Stimulated activated CD8-positive, alpha-beta memory T cell treated with anti-CD3 and anti-CD28 coated beads, Interleukin-4, amount 100 ng/mL, for 24 hours (primary cell): ENCODE data around the gene PDE3A.

Experiments used
- DNase-seq: peaks from one replicate; pipeline ENCODE4 v3.0.0-alpha.2; 2020; ENCODE audit warnings: low read depth

The PDE3A gene

DNA sequence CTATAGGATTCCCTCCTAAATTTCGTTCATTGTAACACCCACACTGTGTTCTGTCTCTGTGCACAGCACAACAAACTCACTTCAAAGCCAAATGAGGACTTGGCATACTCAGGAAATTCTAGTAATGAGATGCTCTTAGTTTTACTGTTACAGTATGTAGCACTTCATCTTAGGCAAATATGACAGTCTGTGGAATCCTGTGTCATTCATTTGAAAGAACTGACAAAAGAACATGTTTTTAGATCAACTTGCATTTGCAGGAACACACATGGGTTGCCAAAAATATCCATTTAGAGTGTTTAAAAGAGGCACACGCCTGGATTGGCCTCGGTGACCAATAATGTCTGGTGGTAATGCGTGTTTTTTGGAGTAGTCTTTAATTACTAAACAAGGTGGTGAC is 56.5 kb downstream of the PDE3A start:
- DNase-seq, result no peak

DNA sequence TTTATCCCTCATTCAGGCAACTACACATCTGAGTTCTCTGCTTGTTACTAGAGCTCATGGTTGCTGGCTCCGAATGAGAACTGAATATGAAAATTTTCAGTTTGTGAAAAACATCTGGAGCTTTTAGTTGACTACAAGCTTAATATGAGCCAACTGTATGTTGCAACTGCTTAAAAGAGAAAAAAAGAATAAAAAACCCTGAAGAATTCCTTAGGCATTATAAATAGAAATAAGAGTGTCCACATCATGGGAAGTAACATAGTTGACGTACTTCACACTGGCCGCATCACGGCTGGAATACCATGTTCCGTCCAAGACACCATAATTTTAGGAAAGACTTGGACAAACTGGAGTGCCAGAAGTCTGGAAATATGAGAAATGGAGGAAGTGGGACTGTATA is 57.9 kb downstream of the PDE3A start:
- no peak for DNase-seq

DNA sequence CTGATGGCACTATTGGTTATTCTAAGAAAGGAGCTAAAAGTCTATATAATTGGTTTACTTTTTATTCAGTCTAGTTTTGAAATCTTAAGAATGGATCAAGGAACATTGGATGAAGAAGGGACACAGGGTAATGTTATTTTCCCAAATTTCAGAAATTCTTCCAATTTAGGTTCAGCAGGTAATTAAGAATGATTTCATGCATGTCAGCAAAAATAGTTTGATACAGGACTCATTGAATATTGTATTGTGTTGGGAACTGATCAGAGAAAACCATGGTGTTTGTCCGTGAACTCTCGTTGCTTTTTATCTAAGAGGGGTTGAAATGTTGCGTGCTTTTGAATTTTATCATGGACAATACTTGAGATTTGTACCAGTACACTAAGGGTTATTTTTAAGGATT is 58.6 kb downstream of the PDE3A start:
- DNase-seq, result no peak

DNA sequence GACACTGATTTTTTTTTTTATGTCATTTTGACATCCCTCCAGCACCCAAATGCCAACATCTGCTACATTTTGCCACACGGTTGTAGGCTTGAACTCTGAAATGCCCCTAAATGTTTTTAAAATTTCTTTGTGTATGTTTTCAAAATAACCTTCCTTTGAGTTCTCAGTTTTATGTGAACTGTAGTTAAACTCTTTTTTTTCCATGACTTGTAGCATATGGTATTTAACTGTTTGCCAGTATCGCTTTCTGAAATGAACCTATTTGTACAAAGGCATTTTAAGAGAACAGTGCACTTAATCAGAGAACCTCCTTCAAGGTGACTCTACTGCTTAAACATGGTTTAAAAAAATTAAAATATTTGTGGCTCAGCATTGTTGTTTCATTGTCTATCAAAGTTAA is 61.5 kb downstream of the PDE3A start:
- DNase-seq, result no peak

DNA sequence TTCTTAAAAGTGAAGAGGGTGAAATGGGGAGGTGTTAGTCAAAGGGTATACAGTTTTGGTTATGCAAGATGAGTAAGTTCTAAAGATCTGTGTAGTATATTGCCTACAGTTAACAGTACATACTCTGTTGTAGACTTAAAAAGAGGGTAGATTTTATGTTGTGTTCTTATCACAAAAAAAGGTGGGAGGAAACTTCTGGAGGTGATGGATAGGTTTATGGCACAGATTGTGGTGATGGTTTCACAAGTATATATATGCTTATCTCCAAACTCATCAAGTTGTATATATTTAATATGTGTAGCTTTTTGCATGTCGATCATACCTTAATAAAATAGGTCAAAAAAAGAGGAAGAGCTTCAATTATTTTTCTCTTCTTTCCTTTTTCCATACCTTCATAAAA is 64.0 kb downstream of the PDE3A start:
- no peak for DNase-seq

DNA sequence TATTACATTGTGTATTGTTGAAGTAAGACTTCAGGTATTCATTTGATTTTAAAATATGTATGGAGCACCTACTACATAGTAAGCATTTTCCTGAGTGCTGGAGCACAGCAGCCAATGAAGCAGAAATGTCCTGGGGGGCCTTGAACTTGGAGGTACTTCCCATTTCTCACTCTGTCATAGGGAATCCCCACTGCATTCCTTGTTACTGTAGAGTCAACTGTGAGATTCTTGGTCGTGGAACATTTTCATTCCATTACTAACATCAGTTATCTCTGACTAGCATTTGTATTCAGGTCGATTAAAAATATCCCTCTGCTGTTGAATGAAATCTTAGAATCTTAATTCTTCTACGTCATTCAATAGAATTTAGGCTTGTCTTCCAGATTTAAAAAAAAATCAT is 66.7 kb downstream of the PDE3A start:
- no peak for DNase-seq

DNA sequence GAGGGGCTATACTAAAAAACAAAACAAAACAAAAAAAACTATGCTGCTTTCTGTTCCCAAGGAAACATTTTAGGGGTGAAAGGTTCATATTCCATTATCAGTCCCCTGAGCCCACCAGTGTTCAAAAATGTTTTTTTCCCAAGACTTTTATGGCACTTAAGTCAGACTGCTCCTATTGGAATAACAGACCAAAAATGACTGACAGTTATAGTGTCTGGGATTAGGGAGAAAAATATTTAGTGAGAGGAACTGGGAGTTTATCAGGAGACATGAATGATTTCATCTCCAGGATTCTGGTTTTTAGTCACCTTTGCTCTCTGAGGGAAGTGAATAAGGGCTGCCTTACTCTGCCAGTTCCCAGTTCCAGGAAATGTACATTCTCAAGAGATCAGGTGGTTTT is 68.0 kb downstream of the PDE3A start:
- no peak for DNase-seq

DNA sequence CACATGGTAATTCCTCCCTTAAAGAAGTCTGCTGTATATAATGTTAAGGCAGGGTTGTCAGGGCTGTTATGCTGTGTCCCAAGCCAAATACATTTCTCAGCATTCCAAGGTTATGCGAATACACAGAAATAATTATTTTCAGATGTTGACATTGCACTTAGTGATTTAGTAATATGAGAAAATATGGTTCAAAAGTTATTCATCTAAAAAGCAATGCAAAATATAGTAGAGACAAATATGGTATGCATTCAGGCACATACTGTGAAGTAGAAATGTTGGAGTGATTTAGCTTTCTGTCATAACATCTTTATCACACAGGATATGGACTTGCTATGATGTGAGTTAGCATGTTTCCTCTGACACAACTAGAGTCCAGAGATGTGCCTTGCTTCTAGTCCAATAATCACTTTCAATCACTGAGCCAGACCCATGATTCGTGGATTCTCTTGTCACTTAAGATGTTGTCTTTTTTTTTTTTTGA is 70.0 kb downstream of the PDE3A start:
- DNase-seq, result no peak

DNA sequence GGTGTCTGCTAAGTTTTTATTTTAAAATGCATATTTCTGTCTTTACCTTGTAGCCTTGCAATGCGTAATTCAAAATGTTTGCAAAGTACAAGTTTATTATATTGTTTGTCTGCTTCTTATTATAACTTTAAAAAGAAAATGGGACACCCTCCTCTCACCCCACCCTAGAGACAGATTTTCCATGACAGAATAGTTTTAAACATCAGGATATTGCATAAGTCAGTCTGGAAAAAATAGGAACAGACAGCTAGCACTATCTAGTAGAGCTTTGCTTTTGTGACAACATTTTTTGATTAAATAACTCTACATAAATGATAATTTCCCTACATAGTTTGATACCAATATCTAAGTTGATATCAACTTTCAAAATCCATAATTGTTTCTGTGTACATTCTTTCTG is 71.3 kb downstream of the PDE3A start:
- DNase-seq, result no peak

DNA sequence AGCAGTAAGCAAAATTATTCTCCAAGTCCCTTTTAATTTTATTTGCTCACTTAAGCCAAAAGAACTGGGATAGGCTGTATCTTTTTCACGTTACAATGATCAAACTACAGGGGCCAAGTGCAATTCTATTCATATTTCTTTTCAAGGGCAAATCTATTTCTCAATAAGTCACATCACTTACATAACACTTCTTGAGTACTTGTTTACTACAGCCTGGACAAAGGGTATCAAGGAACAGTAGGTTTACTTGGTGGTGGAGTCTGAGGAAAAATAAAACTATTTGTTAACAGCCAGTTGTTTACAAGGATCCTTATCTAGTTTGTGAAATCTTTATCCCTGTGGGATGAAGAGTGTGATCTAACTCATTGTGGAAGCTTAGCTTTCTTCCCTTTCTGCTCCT is 72.1 kb downstream of the PDE3A start:
- no peak for DNase-seq

DNA sequence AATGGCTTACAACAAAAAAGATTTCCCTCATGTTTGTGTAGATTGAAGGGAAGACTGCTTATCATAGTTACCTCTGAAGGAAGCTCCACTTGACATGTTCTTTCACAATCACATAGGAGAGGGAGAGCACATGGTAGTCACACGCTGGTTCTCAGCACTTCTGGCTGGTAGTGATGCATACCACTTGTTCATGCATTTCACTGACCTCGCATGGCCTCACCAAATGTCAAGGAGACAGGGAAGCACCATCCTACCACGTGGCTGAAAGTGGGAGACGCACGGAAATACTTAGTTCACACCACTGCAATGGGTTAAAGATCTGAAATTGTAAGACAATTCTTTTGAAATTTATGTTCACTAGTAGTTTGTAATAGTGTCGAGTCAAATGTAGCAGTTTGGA is 74.0 kb downstream of the PDE3A start:
- DNase-seq, result no peak

DNA sequence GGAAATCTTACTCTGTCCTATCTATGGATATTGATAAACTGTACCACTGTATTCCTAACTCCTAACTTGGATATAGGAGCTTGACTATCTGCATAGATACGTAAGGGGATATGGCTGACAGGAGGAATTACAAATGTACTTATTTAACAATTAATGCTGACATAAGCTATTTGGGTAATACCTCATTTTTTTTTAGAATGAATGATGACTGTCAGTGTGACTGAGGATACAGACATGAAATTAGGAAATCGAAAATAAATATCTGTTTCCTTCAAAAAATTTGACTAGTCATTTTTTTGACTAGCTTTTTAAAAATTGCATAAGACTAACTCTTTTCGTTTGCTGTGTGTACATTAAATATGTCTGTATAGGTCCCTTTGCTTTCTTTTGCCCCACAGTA is 74.9 kb downstream of the PDE3A start:
- no peak for DNase-seq

DNA sequence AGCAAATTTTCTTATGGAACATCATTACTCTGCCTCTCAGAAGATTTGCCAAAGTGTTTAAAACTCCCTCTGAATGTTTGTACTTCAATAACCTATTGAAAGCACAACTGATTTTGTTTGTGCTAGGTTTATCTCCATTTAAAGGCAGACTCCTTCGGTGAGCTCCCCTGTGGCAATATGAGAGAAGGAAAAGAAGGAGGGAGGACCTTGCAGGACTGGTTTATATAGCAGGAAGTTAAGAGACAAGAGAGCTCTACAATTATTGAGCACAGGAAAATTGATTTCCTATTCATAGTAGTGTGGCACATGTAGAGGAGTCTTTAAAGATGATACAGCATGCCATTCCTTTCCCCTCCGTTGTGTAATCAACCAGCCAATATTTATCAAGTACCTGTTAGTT is 75.5 kb downstream of the PDE3A start:
- no peak for DNase-seq

DNA sequence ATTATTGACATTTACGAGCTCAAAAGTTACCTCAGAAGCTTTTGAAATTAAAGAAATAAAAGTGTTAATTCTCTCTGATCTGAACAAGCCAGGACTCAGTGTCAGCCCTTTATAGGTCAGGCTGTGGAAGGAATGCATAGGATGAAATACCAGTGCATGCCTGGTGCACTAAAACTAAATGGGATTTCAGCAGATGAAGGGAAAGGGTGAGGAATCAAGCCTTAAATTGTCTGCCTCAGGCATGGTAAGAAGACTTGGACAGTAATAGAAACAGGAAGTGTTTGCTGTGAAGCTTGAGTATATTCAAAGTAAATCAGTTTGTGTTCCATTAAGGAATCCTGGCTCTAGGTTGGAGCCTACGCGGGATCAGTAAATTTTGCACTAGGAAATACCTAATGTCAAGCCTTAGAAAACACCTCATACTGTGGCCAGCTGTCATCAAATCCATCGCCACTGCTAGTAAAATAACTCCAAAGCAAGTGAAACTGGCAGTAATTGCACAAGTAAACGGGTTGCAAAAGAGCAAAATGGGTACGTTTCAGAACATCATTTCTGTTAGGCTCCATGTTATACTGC is 76.3 kb downstream of the PDE3A start:
- no peak for DNase-seq

DNA sequence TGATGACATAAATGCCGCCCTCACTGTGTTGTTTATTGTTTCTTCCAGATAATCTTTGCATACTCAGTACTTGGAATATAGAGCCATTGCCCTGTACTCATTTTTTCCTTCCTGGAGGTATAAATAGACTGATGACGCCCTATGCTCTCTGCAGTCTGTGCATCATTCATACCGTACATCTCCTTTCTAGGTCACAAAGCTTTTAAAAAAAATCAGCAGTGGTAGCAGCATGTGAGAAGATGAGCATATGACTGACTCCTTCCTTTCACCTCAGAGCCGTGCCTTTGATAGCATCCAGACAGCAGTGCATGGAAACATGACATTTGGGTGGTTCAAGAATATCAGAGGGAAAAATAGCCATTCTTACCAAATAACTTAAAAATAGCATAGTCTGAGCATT is 77.3 kb downstream of the PDE3A start:
- DNase-seq, result no peak

DNA sequence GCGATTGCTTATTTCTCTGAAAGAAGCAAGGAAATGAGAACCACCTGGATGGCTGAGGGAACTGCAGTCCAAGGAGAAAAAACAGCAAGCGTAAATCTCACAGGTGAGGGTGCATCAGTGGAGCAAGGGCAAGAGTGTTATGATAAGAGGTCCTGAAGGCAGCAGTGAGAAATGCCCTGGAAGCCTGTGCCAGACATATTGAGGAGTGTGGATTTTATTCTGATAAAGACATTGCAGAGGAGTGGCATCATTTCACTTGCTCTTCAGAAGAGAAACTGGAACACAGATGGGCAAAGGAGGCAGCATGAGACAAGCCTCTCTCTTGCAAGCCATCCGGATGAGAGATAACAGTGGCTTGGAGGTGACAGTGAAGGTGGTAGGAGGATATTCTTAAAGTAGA is 78.5 kb downstream of the PDE3A start:
- no peak for DNase-seq

DNA sequence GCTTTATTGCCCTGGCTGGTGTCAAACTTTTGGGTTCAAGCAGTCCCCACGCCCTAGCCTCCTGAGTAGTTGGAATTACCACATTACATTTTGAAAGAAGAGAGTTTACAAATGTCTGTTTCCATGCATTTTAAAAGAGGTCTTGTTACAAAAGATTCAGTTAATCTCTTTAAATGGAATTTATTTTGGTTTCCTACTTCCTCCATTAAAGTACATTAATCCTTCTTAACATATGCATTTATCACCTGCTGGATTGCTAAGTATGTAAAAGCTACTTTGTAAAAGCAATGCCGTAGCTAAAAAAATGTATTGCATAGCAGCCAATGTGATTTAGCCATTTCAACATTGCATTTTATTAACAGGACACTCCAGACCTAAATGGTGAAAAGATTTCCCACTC is 80.4 kb downstream of the PDE3A start:
- DNase-seq, result no peak

DNA sequence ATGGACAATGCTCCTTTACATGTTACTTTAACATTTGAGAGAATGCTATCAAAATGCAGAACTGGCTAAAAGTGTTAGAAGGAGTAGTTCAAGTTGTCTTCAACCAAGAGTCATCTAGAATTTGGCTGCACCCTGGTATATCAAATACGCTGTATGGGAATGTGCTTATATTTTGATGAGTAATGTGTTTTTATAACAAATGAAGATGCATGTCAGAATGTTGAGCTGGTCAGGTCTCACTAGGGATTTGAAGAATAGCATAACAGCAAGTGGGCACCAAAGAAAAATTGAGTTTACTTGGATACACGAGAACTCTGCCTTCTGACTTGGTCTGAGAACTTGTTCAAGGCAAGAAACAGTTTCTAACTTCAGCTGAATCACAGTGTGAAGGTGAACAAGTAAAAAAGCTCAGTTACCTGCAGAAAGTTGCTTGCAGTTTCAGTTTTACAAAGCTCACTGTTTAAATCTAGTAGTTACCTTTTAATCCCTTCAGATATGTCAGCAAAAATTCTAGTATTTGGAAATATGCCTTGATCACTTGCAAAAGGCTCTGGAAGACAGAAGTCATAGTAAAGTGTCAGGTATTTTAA is 82.3 kb downstream of the PDE3A start:
- no peak for DNase-seq

DNA sequence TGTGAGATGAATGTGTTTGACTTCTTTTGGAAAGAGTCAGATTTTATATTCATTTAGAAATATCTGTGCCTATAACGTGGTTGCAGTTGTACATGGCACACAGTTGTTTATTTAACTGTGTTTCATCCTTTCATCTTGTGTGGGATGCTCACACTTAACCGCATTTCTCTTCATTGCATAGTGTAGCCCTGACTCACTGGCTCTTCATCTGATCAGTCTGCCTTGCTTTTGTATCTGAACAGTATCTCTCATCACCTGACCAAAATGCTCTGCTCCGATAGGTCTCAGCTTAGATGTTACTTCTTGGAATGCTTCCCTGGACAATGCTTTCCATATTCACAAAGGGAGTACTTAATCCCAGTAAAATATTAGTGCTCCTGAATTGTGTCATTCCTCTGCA is 83.4 kb downstream of the PDE3A start:
- DNase-seq, result no peak

DNA sequence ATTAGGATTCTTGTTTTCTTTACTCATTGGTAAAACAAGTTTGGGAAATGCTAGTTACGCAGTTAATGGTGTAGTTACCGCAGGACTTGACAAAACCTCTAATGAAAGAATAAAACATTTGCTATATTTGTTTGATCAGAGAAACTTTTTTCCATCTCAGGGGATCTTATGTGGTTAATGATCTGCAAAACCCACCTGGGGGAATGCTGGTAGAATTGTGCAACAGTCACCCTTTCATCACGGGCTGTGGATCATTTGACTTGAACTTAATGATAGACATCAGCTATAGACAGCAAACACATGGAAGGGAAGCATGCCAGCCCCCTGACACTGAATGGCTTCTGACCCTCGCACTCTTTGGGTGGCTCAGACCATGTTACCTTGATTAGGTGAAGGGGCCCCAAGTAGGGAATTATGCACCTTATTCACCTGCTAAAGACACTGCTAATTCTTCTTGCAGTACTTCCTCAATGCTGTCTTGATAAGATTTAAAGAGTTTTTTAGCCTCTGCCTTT is 84.2 kb downstream of the PDE3A start:
- no peak for DNase-seq

DNA sequence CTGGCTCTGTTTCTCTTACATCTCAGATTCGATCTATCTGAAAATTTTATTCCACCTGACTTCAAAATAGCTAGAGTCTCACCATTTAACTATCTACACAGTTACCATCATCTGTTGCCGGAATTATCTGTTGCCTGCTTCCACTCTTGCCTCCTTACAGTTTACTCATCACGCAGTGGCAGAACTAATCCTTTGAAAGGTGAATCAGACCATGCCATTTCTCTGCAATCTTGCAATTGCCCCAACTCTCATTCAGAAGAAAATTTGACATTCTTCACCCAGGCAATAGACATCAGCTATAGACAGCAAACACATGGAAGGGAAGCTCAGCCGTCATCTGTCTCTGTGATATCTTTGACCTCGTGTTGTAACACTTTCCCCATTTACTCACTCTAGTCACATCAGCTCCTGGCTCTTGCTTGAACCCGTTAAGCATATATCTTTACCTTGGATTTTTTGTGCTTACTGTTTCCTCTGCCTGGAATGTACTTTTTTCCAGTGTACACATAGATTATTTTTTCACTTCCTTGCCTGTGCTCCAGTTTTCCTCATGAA is 85.5 kb downstream of the PDE3A start:
- DNase-seq, result no peak

DNA sequence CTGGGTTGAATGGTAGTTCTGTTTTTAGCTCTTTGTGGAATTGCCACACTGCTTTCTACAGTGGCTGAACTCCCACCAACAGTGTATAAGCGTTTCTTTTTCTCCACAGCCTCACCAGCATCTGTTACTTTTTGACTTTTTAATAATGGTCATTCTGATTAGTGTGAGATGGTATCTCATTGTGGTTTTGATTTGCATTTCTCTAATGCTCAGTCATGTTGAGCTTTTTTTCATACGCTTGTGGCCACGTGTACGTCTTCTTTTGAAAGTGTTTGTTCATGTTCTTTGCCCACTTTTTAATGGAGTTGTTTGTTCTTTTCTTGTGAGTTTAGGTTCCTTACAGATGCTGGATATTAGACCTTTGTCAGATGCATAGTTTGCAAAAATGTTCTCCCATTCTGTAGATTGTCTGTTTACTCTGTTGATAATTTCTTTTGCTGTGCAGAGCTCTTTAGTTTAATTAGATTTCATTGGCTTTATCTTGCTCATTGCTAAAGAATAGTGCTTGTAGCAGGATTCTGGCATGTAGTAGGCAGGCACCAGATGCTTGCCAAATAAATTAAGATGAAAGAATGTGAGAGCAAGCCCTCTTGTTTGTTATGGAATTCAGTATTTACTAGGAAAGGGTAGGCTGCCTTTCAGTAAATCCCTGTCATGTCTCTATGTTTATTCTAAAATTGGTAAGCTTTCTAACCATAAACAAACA is 86.8 kb downstream of the PDE3A start:
- no peak for DNase-seq

DNA sequence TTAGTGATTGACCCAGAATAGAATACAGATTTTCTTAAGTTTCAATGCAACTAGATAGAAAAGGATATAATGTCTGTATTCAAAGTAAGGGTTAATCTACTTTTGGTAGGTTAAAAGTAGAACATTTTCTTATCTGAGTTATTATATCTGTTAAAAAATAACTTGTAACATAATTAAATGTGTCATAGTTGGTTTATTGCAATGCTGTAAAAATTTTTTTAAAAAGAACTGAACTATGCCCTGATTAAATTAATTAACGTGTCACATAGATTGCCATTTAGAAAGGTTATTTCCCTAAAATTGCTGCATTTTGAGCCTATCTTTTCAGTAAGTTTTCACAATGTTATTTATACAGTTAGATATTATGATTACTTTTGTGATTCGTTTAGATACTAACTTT is 89.2 kb downstream of the PDE3A start:
- no peak for DNase-seq
